ENCODE results near the gene SMARCAL1.

GRCh38 chr2:216441308-216442010 is 29.2 kb downstream of the SMARCAL1 start:
- TF ChIP-seq CTCF (IDR thresholded peaks at IDR 0.05) (no peak), POLR2AphosphoS5 (IDR thresholded peaks at IDR 0.05) (no peak), EP300 (IDR thresholded peaks at IDR 0.05) (no peak)

Data from esophagus muscularis mucosa (tissue), 4 donors.